Right lobe of liver (tissue), 6 donors: ENCODE results near the gene ASCL1. TPM values are rescaled to one million over a fixed set of nuclear protein-coding genes. Genes with fewer than 3 reads are reported as not detected.

Experiments used
- ATAC-seq, 4 donors: fragments of 200-7000 bp; cut with Tn5 transposase; one replicate each; pipeline ENCODE4 v1.9.1; 2020; ENCODE audit warnings: mild to moderate bottlenecking in 4 of 4, moderate library complexity in 4 of 4
- DNase-seq, 3 donors: peaks; one replicate each; pipeline ENCODE4 v3.0.0-alpha.2; 2020
- H3K27ac ChIP-seq, 3 donors: fragments of 200-600 bp; one replicate each; pipeline ENCODE4 v1.8.0; 2022
- H3K27me3 ChIP-seq, 2 donors: fragments of 200-600 bp; one replicate each; pipeline ENCODE4 v1.8.0; 2022
- H3K36me3 ChIP-seq, 4 donors: fragments of 200-600 bp; sonication (generic) in 1 of 4; one replicate each; pipeline versions ENCODE4 v1.5.1 to v1.8.0; 2017 to 2022; ENCODE audit warnings: control low read depth in 1 of 4
- H3K4me1 ChIP-seq, 4 donors: fragments of 200-600 bp; sonication (generic) in 1 of 4; one replicate each; pipeline versions ENCODE4 v1.5.1 to v1.8.0; 2017 to 2022; ENCODE audit warnings: control low read depth in 1 of 4
- H3K4me3 ChIP-seq, 3 donors: fragments of 200-600 bp; one replicate each; pipeline ENCODE4 v1.8.0; 2022
- H3K9me3 ChIP-seq, 4 donors: fragments of 200-600 bp; sonication (generic) in 1 of 4; one replicate each; pipeline versions ENCODE4 v1.5.1 to v1.8.0; 2017 to 2022; ENCODE audit warnings: control low read depth in 1 of 4
- CTCF ChIP-seq, 4 donors: fragments of 200-600 bp in 3 of 4; fragments of 450-650 bp in 1 of 4; IDR thresholded peaks; one replicate each; pipeline versions ENCODE4 v1.5.1 to v1.8.0; 2016 to 2022; ENCODE audit warnings: antibody characterized with exemption in 4 of 4, mild to moderate bottlenecking in 2 of 4
- POLR2A ChIP-seq: fragments of 450-650 bp; IDR thresholded peaks from one replicate; pipeline ENCODE4 v1.6.1; 2017; ENCODE audit warnings: antibody characterized with exemption, mild to moderate bottlenecking
- WGBS: methylation state at CpG from one replicate; pipeline ENCODE4 v1.1.6; 2018; ENCODE audit warnings: low coverage, low lambda C conversion rate; ENCODE audit not compliant: insufficient coverage; ENCODE audit errors: missing lambda C conversion rate; 5-methylcytosine and 5-hydroxymethylcytosine counted together
- intact Hi-C, 2 donors: fragments of 100-400 bp; cut with DNase I; formaldehyde crosslinking; loops; one replicate each; pipeline versions ENCODE4 v1.11.2 to v1.14.1; 2022
- total RNA-seq, 6 experiments: library from RNA; depleted of rRNA in 2 of 6; stranded (reverse); fragments of >200 nt in 2 of 6; fragmentation: NEBNext Ultra II Directional in 3 of 6; extraction: Animal tissue kit (Norgen Biotek cat#: 25700) in 3 of 6; gene quantifications; one replicate each; pipeline versions ENCODE4 v1.1.0 to v1.2.4, GENCODE V29; 2016 to 2023
- donor health status: DM: no; HTN: yes; CAD: no.
- donor health status: DM: no; HTN: no; CAD: no.
- donor health status: DM: no; HTN: no; CAD: no.
- donor health status: DM: no; HTN: yes; CAD: no.
- donor health status: DM: no; HTN: yes; CAD: no.

The ASCL1 gene
- total RNA-seq, 6 experiments from 2014 or later: 0.18 to 1.6 (median 0.33) TPM

- Histone ChIP-seq H3K9me3 (no peaks in the 10 kb centered on the region), H3K36me3 (peaks cover 0 to 56% (median 9%) of the 10 kb centered on the region in 4 donors), H3K4me3 (peak overlapping the region in 2 of 3 donors; percentile 5 to 81), H3K27me3 (no peaks in the 10 kb centered on the region), H3K4me1 (peaks cover 0 to 51% (median 25%) of the 10 kb centered on the region in 4 donors), H3K27ac (peak overlapping the region; percentile 60 to 99 (median 63))
- intact Hi-C loops: no loop called here
- TF ChIP-seq POLR2A: no peak
- no peak for TF ChIP-seq CTCF (IDR thresholded peaks at IDR 0.05)
- ATAC-seq (no peak), DNase-seq (no peak)
- WGBS: 53% methylated on average over 3 of the region's 3 CpGs
Measured at GRCh38 chr12:102911320-102911719, 46.2 kb upstream of the ASCL1 start.

GRCh38 chr12:102912258-102912657 is 45.2 kb upstream of the ASCL1 start:
- Histone ChIP-seq H3K4me3 (peak overlapping the region in 2 of 3 donors; percentile 10 to 81), H3K27ac (peak overlapping the region in 2 of 3 donors; percentile 63 to 99), H3K36me3 (peaks cover 0 to 56% (median 9%) of the 10 kb centered on the region in 4 donors), H3K4me1 (peaks cover 0 to 44% (median 20%) of the 10 kb centered on the region in 4 donors), H3K27me3 (no peaks in the 10 kb centered on the region), H3K9me3 (no peaks in the 10 kb centered on the region)
- 54% methylated on average over 2 of the region's 2 CpGs for WGBS
- no peak for TF ChIP-seq POLR2A
- TF ChIP-seq CTCF (IDR thresholded peaks at IDR 0.05): no peak
- ATAC-seq (no peak), DNase-seq (no peak)
- intact Hi-C loops: no loop called here

- WGBS: 22% methylated on average over 2 of the region's 2 CpGs
- Histone ChIP-seq H3K27ac (peak overlapping the region; percentile 88 to 99 (median 95)), H3K36me3 (peaks cover 0 to 53% (median 9%) of the 10 kb centered on the region in 4 donors), H3K4me3 (peak overlapping the region; percentile 38 to 81 (median 81)), H3K9me3 (no peaks in the 10 kb centered on the region), H3K27me3 (no peaks in the 10 kb centered on the region), H3K4me1 (peaks cover 0 to 50% (median 24%) of the 10 kb centered on the region in 4 donors)
- intact Hi-C loops: no loop called here
- no peak for DNase-seq
- no peak for TF ChIP-seq POLR2A
- TF ChIP-seq CTCF (IDR thresholded peaks at IDR 0.05): no peak
- no peak for ATAC-seq
Measured at GRCh38 chr12:102913453-102914226, 43.8 kb upstream of the ASCL1 start.

- peaks cover 0 to 42% (median 20%) of the 10 kb centered on the region in 4 donors for H3K4me1 ChIP-seq
- 23% methylated on average over 5 of the region's 5 CpGs for WGBS
- no peak for ATAC-seq
- intact Hi-C loops: no loop called here
- no peaks in the 10 kb centered on the region for H3K9me3 ChIP-seq
- peak overlapping the region; percentile 38 to 81 (median 81) for H3K4me3 ChIP-seq
- no peak for DNase-seq
- TF ChIP-seq POLR2A: no peak
- no peak for TF ChIP-seq CTCF (IDR thresholded peaks at IDR 0.05)
- H3K27ac ChIP-seq: peak overlapping the region; percentile 88 to 99 (median 95)
- H3K27me3 ChIP-seq: no peaks in the 10 kb centered on the region
- H3K36me3 ChIP-seq: peaks cover 0 to 26% (median 5%) of the 10 kb centered on the region in 4 donors
Measured at GRCh38 chr12:102916252-102917025, 41.0 kb upstream of the ASCL1 start.
